Activated naive CD8-positive, alpha-beta T cell treated with anti-CD3 and anti-CD28 coated beads for 36 hours (primary cell): Measurements from ENCODE around the gene TMEM186. TPM values are rescaled to one million over a fixed set of nuclear protein-coding genes. Genes with fewer than 3 reads are reported as not detected.
A peak's percentile ranks its signal among the peaks of the same experiment; 100 is the strongest.
"Not testable (repeated sequence)": the region's sequence is repeated elsewhere in the genome, so short reads cannot be mapped to it uniquely, and the experiment has no call there.

Experiments
- DNase-seq: peaks from one replicate; pipeline ENCODE4 v3.0.0; 2021
- H3K27ac Mint-ChIP-seq: one replicate; pipeline ENCODE4 v1.8.0; 2022; ENCODE audit warnings: mild to moderate bottlenecking, moderate library complexity, mixed read lengths
- H3K27me3 Mint-ChIP-seq: one replicate; pipeline ENCODE4 v1.8.0; 2022; ENCODE audit warnings: mild to moderate bottlenecking, mixed read lengths
- H3K36me3 Mint-ChIP-seq: one replicate; pipeline ENCODE4 v1.8.0; 2021; ENCODE audit warnings: mild to moderate bottlenecking, mixed read lengths
- H3K4me1 Mint-ChIP-seq: one replicate; pipeline ENCODE4 v1.8.0; 2021; ENCODE audit warnings: mixed read lengths
- H3K4me3 Mint-ChIP-seq: one replicate; pipeline ENCODE4 v1.8.0; 2022; ENCODE audit warnings: mild to moderate bottlenecking, moderate library complexity, mixed read lengths
- H3K9me3 Mint-ChIP-seq: one replicate; pipeline ENCODE4 v1.8.0; 2022; ENCODE audit warnings: mixed read lengths
- total RNA-seq, 2 experiments: library from RNA; stranded (reverse); gene quantifications; one replicate each; pipeline ENCODE4 v1.2.3, GENCODE V29; 2021

The TMEM186 gene
- total RNA-seq, 2 experiments from 2014 or later = 14.4 to 15.1 TPM

DNA sequence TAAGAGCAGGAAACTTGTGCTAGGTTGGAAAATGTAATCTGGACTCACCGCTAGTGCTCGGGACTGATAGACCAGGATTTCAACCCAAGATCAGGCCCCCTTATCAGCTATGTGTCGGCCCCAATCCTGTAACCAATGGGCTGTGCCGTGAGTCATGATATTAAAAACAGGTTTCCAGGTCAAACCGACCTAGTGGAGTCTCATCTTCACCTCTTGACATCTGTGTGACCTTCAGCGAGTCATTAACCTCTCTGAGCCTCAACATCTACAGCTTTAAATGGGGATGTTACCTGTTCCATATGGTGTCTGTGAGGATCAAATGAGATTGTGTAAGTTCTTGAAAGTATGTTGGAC is 712 bp upstream of the TMEM186 start:
- no peaks in the 10 kb centered on the region for H3K9me3 Mint-ChIP-seq
- no peak for DNase-seq
- H3K4me1 Mint-ChIP-seq = peaks cover 37% of the 10 kb centered on the region
- peak overlapping the region; percentile 95 for H3K4me3 Mint-ChIP-seq
- H3K36me3 Mint-ChIP-seq = peaks cover 32% of the 10 kb centered on the region
- H3K27me3 Mint-ChIP-seq = no peaks in the 10 kb centered on the region
- H3K27ac Mint-ChIP-seq = peak overlapping the region; percentile 96

GRCh38 chr16:8796469-8797363 is 723 bp downstream of the TMEM186 start:
- Mint-ChIP-seq H3K27me3 (no peaks in the 10 kb centered on the region), H3K4me1 (peaks cover 40% of the 10 kb centered on the region), H3K27ac (peak overlapping the region; percentile 96), H3K9me3 (no peaks in the 10 kb centered on the region), H3K36me3 (peaks cover 23% of the 10 kb centered on the region), H3K4me3 (peak overlapping the region; percentile 95)
- DNase-seq = no peak

DNA sequence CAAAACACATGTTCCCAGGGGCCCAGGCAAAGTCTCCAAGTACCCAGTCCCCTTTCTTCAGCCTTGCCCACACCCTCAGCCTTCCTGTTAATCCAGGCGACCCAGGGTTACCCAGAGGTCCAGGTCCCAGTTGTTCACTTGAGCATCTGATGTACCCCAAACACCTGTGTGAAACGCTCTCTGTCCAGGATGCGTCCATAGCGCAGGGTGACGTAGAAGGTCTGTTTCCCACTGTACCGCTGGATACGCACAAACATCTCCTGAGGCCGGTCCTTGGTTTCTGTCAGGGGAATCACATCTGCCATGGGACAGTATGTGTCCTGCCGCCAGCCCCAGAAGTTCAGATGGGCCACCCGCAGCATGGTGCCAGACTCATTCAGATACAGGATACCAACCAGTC is 1.6 kb downstream of the TMEM186 start:
- Mint-ChIP-seq H3K9me3 (no peaks in the 10 kb centered on the region), H3K4me3 (no peak overlapping the region), H3K27me3 (no peaks in the 10 kb centered on the region), H3K27ac (no peak overlapping the region), H3K36me3 (peaks cover 17% of the 10 kb centered on the region), H3K4me1 (peaks cover 38% of the 10 kb centered on the region)
- no peak for DNase-seq

DNA sequence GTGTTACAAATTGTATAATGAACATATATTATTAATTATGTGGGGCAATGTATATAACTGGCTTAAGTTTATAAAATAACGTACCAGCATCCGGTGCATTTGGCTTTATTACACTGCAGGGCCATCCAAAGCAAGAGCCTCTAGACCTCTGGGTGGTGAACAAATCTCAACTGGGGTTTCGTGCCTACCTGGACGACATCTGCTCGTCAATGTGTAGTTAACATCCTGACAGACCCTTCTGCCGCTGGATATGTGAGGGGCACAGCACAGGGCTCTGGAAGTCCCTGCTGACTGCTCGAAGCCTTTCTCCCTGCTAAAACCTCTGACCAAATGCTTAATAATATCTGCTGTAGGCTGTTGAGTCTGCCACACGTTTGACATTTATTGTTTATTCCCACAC is 2.3 kb downstream of the TMEM186 start:
- H3K27ac Mint-ChIP-seq = no peak overlapping the region
- no peak overlapping the region for H3K4me3 Mint-ChIP-seq
- peaks cover 37% of the 10 kb centered on the region for H3K4me1 Mint-ChIP-seq

DNA sequence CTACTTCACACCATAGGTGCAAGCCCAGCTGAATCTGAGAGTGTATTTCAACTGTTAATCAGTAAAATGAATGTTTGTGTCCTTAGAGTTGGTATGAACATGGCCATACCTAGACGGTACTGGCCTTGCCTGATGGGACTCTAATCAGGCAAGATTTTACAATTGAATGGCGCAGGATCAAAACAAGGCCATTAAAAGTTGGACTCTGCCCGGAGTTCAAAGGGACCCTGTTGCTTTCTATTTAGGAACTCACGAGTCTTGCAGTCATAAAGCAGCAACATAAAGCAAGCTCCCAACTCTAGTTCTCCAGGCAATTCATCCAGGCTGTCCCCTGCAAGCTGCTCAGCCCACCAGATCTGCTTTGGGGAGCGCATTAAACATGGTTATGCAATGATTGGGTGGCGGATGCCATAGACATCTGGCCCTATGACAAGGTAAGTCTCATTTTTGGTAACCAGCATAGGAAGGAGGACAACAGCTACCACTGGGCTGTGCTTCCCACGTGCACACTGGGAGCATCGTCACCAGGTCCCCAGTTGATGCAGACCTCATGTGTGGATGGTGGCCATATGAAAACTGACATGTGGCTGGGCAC is 8.8 kb downstream of the TMEM186 start:
- H3K27me3 Mint-ChIP-seq = no peaks in the 10 kb centered on the region
- no peaks in the 10 kb centered on the region for H3K36me3 Mint-ChIP-seq
- no peak overlapping the region for H3K27ac Mint-ChIP-seq
- no peak for DNase-seq
- H3K9me3 Mint-ChIP-seq = no peaks in the 10 kb centered on the region
- no peak overlapping the region for H3K4me3 Mint-ChIP-seq
- peaks cover 3% of the 10 kb centered on the region for H3K4me1 Mint-ChIP-seq

More for the DNA sequence above, 2.3 kb downstream of the TMEM186 start:
- H3K36me3 Mint-ChIP-seq = peaks cover 17% of the 10 kb centered on the region
- no peaks in the 10 kb centered on the region for H3K9me3 Mint-ChIP-seq
- no peaks in the 10 kb centered on the region for H3K27me3 Mint-ChIP-seq
- DNase-seq = no peak

GRCh38 chr16:8786316-8786715 is 11.1 kb downstream of the TMEM186 start:
- H3K27ac Mint-ChIP-seq, H3K4me3 Mint-ChIP-seq, H3K36me3 Mint-ChIP-seq, H3K4me1 Mint-ChIP-seq, DNase-seq, H3K9me3 Mint-ChIP-seq, H3K27me3 Mint-ChIP-seq: not testable (repeated sequence)

GRCh38 chr16:8785408-8785807 is 12.0 kb downstream of the TMEM186 start:
- Mint-ChIP-seq H3K4me3 (no peak overlapping the region), H3K27me3 (no peaks in the 10 kb centered on the region), H3K36me3 (no peaks in the 10 kb centered on the region), H3K9me3 (no peaks in the 10 kb centered on the region), H3K27ac (no peak overlapping the region), H3K4me1 (no peaks in the 10 kb centered on the region)
- DNase-seq = no peak

GRCh38 chr16:8782673-8783072 is 14.8 kb downstream of the TMEM186 start:
- no peaks in the 10 kb centered on the region for H3K27me3 Mint-ChIP-seq
- no peak overlapping the region for H3K27ac Mint-ChIP-seq
- H3K4me3 Mint-ChIP-seq = no peak overlapping the region
- H3K36me3 Mint-ChIP-seq = no peaks in the 10 kb centered on the region
- DNase-seq = no peak
- H3K9me3 Mint-ChIP-seq = no peaks in the 10 kb centered on the region
- H3K4me1 Mint-ChIP-seq = no peaks in the 10 kb centered on the region

- Mint-ChIP-seq H3K27me3 (no peaks in the 10 kb centered on the region), H3K4me3 (no peak overlapping the region), H3K4me1 (no peaks in the 10 kb centered on the region), H3K27ac (no peak overlapping the region), H3K9me3 (peaks cover 2% of the 10 kb centered on the region), H3K36me3 (peaks cover 3% of the 10 kb centered on the region)
- no peak for DNase-seq
These were observed 15.6 kb downstream of the TMEM186 start for GRCh38 chr16:8781797-8782196.

GRCh38 chr16:8777217-8777616 is 20.2 kb downstream of the TMEM186 start:
- Mint-ChIP-seq H3K36me3 (peaks cover 8% of the 10 kb centered on the region), H3K4me1 (no peaks in the 10 kb centered on the region), H3K4me3 (no peak overlapping the region), H3K27me3 (no peaks in the 10 kb centered on the region), H3K9me3 (peaks cover 2% of the 10 kb centered on the region), H3K27ac (no peak overlapping the region)
- DNase-seq = no peak

DNA sequence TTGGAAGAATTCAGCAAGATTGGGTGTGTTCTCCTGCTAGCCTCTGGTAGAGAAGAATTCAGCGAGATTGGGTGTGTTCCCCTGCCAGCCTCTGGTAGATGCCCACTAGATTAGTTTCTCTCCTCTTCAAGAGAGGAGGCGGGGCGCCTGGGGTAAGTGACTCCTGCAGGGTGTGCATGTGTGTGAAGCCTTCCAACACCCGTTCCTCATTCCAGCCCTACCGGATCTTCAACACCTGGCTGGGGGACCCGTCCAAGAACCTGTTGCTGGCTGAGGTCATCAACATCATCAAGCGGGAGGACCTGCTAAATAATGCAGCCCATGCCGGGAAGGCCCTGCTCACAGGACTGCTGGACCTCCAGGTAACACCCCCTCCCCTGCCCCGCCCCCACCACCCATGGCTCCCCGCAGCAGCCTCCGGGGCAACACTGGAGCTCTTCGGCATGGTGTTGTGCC is 21.3 kb downstream of the TMEM186 start:
- Mint-ChIP-seq H3K27ac (no peak overlapping the region), H3K27me3 (no peaks in the 10 kb centered on the region), H3K4me1 (no peaks in the 10 kb centered on the region), H3K4me3 (no peak overlapping the region), H3K36me3 (peaks cover 8% of the 10 kb centered on the region), H3K9me3 (peaks cover 2% of the 10 kb centered on the region)
- no peak for DNase-seq

GRCh38 chr16:8775359-8775758 is 22.1 kb downstream of the TMEM186 start:
- Mint-ChIP-seq H3K4me1 (no peaks in the 10 kb centered on the region), H3K9me3 (peaks cover 2% of the 10 kb centered on the region), H3K27me3 (no peaks in the 10 kb centered on the region), H3K36me3 (peaks cover 8% of the 10 kb centered on the region), H3K4me3 (no peak overlapping the region), H3K27ac (no peak overlapping the region)
- DNase-seq = no peak

- H3K27ac Mint-ChIP-seq = no peak overlapping the region
These were observed 23.2 kb downstream of the TMEM186 start for GRCh38 chr16:8774208-8774607.

DNA sequence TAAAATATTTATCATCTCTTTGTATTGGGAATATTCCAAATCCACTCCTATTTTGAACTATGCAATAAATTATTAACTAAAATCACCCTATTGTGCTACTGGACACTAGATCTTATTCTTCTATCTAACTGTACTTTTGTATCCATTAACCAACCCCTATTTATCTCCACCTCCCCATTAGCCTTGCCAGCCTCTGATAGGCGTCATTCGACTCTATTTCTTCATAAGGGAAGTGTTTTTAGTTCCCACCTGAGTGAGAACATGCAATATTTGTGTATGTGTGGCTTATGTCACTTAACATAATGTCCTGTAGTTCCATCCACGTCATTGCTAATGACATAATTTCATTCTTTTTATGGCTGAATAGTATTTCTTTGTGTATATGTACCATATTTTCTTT is 23.9 kb downstream of the TMEM186 start:
- no peak overlapping the region for H3K27ac Mint-ChIP-seq

More at GRCh38 chr16:8774208-8774607, 23.2 kb downstream of the TMEM186 start:
- Mint-ChIP-seq H3K4me3 (no peak overlapping the region), H3K36me3 (peaks cover 8% of the 10 kb centered on the region), H3K9me3 (peaks cover 2% of the 10 kb centered on the region), H3K4me1 (no peaks in the 10 kb centered on the region), H3K27me3 (no peaks in the 10 kb centered on the region)
- no peak for DNase-seq

DNA sequence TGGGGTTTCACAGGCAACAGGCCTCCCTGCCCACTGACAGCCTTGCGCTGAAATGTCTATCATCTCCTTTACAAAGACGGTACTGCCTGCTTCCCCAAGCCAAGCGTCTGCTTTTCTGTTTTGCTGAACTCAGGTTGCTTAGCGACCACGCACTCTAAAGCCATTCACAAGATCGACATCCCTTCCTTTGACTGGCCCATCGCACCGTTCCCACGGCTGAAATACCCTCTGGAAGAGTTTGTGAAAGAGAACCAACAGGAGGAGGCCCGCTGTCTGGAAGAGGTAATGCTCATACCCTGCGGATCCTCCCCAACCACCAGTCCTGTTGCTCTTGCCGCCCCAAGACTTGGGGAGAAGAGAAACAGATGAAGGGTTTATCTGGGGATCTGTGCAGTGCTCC is 28.7 kb downstream of the TMEM186 start:
- H3K4me1 Mint-ChIP-seq = no peaks in the 10 kb centered on the region
- no peaks in the 10 kb centered on the region for H3K36me3 Mint-ChIP-seq

More for the DNA sequence above, 23.9 kb downstream of the TMEM186 start:
- Mint-ChIP-seq H3K9me3 (peaks cover 2% of the 10 kb centered on the region), H3K27me3 (no peaks in the 10 kb centered on the region), H3K4me1 (no peaks in the 10 kb centered on the region), H3K4me3 (no peak overlapping the region), H3K36me3 (peaks cover 8% of the 10 kb centered on the region)
- no peak for DNase-seq

GRCh38 chr16:8768283-8768682 is 29.2 kb downstream of the TMEM186 start:
- Mint-ChIP-seq H3K9me3 (no peaks in the 10 kb centered on the region), H3K27me3 (no peaks in the 10 kb centered on the region), H3K4me3 (no peak overlapping the region), H3K4me1 (no peaks in the 10 kb centered on the region), H3K36me3 (no peaks in the 10 kb centered on the region), H3K27ac (no peak overlapping the region)
- DNase-seq = no peak

More for the DNA sequence above, 28.7 kb downstream of the TMEM186 start:
- Mint-ChIP-seq H3K9me3 (no peaks in the 10 kb centered on the region), H3K4me3 (no peak overlapping the region), H3K27me3 (no peaks in the 10 kb centered on the region), H3K27ac (no peak overlapping the region)
- no peak for DNase-seq
